Esophagus muscularis mucosa (tissue), 4 donors: ENCODE data around the gene HIF1A.

Source experiments
- CTCF ChIP-seq, 3 experiments: fragments of 200-600 bp in 2 of 3; fragments of 450-650 bp in 1 of 3; sonication (generic) in 2 of 3; IDR thresholded peaks; one replicate each; pipeline ENCODE4 v1.5.1; 2017 to 2019; ENCODE audit warnings: antibody characterized with exemption in 3 of 3, mild to moderate bottlenecking in 2 of 3, moderate library complexity in 1 of 3
- EP300 ChIP-seq: sonication (generic); formaldehyde crosslinking; IDR thresholded peaks from one replicate; pipeline ENCODE4 v1.6.1; 2017; ENCODE audit warnings: antibody characterized with exemption
- POLR2A ChIP-seq: fragments of 450-650 bp; IDR thresholded peaks from one replicate; pipeline ENCODE4 v1.6.1; 2017; ENCODE audit warnings: antibody characterized with exemption, moderate library complexity, mild to moderate bottlenecking, low read depth
- POLR2AphosphoS5 ChIP-seq, 2 donors: sonication (generic); formaldehyde crosslinking; IDR thresholded peaks; one replicate each; pipeline ENCODE4 v1.6.1; 2017; ENCODE audit warnings: antibody characterized with exemption in 2 of 2

GRCh38 chr14:61656341-61656740, 39.0 kb upstream of the HIF1A start:
- TF ChIP-seq POLR2A: no peak
- TF ChIP-seq CTCF (IDR thresholded peaks at IDR 0.05): no peak
- TF ChIP-seq POLR2AphosphoS5 (IDR thresholded peaks at IDR 0.05): no peak
- TF ChIP-seq EP300: no peak
